ENCODE measurements around the gene RNF166.

The RNF166 gene

DNA sequence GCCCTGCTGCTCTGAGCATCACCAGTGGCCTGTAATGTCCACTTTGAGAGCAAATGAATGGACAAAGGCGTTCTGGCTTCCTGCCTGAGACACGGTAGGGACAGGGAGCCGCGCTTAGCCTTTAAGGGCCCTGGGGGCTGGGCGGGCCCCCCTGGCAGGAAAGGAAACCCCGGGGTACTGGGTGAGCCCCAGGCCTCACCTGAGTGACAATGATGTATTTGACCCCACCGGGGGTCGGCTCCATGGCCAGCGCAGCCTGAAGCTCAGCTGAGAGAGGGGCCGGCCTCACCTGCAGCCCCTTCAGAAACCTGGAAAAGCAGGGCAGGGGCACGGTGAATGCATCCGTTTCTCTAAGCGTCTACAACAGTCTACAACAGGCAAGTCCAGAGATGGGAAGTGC lies 53.1 kb downstream of the RNF166 start:
- Histone ChIP-seq H3K27ac (ENCODE audit: insufficient read depth, low read depth, low read length, poor library complexity, severe bottlenecking) (no peak overlapping the region), H3K4me1 (ENCODE audit: control insufficient read depth, insufficient read depth, low read length) (peaks cover 14% of the 10 kb centered on the region), H3K27me3 (ENCODE audit: control insufficient read depth, insufficient read depth, low read length, poor library complexity, severe bottlenecking) (no peaks in the 10 kb centered on the region), H3K36me3 (ENCODE audit: control insufficient read depth, insufficient read depth, low read length) (peaks cover 5% of the 10 kb centered on the region), H3K4me3 (ENCODE audit: insufficient read depth, low read depth, low read length) (no peak overlapping the region), H3K9me3 (ENCODE audit: control insufficient read depth, low read length) (no peaks in the 10 kb centered on the region)
- 95% methylated on average over 13 of the region's 13 CpGs for WGBS, 2 experiments

DNA sequence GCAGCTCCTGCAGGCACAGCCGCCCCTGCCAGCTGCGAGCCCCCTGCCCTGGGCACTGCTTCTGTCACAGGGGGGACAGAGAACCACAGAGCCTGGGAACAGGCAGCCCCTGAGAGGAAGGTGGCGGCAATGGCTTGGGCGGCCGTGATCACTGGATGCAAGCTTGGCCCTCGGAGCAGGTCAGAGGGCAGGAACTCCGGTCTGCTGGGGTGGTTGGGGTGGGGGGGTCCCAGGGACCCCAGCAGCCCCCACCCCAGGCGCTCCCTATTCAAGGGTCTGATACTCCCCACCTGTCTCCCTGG lies 53.5 kb downstream of the RNF166 start:
- no peak overlapping the region for H3K27ac ChIP-seq (ENCODE audit: insufficient read depth, low read depth, low read length, poor library complexity, severe bottlenecking)
- no peaks in the 10 kb centered on the region for H3K9me3 ChIP-seq (ENCODE audit: control insufficient read depth, low read length)
- peaks cover 14% of the 10 kb centered on the region for H3K4me1 ChIP-seq (ENCODE audit: control insufficient read depth, insufficient read depth, low read length)
- H3K4me3 ChIP-seq (ENCODE audit: insufficient read depth, low read depth, low read length), result no peak overlapping the region
- H3K36me3 ChIP-seq (ENCODE audit: control insufficient read depth, insufficient read depth, low read length), result peaks cover 5% of the 10 kb centered on the region
- no peaks in the 10 kb centered on the region for H3K27me3 ChIP-seq (ENCODE audit: control insufficient read depth, insufficient read depth, low read length, poor library complexity, severe bottlenecking)
- WGBS, 2 experiments, result 94 to 97% methylated on average over 8 of the region's 8 CpGs

DNA sequence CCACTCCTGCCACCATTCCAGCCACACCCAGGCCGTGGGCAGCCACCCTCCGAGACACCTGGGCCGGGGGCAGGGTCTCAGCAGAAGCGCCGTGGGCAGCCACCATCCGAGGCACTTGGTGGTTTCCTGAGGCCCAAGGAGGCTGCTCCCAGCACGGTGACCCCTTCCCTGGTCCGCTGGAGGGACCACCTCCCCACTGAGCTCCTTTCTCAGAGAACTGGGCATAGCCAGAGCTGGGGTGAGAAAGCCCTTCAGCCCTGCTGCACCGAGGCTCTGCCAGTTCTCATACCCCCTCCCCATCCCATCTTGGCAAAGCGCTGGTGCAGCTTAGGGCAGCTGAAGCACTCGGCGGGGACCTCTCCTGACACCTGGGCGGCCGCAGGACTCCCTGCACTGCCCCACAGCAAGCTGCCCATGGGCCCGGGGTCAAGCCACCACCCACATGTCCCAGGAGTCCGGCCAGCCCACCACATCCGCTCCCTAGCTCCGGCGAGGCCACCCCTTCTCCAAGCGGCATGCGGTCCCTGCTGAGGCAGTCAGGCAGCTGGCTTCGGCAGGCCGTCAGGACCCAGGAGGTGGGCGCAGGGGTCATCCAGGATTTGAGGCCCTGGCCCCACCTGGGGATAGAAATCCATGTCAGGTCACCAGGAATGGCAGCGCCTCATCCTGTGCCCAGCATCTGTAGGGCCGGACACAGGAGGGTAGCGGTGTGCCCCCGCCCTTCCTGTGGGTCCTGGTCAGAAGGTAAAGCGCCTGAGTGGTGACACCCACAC lies 54.0 kb downstream of the RNF166 start:
- no peak overlapping the region for H3K27ac ChIP-seq (ENCODE audit: insufficient read depth, low read depth, low read length, poor library complexity, severe bottlenecking)

DNA sequence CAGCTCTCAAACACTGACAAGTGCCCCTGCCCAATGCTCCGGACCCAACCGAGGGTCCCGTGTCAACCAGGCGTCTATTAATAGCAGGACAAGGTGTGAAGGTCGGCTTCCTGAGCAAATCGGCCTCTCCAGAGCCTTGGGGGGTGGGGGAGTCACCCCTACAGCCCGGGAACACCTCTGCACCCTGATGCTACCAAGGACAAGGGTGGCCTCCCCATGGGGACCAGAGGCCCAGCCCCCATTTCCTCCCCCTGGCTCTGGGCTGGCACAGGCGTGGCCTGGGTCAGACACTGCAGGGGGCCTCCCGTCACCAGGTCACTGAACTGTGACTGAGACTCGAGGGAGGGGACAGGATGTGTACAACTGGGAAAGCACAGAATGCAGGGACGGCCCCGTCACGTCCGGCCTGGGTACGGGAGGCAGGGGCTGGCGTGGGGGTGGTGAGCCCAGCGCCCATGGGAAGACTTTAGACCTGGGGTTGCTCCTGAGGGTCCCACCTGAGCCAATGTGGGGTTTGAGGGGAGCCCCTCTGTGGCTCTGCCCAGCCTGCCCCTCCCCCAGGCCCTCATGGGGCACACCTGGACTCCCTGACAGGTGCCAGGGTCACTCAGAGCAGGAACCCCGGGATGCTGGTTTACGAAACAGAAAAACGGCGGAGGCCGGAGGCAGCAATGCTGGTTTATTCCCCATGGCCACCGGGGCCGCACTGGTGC lies 54.8 kb downstream of the RNF166 start:
- Histone ChIP-seq H3K4me1 (ENCODE audit: control insufficient read depth, insufficient read depth, low read length) (peaks cover 14% of the 10 kb centered on the region), H3K27me3 (ENCODE audit: control insufficient read depth, insufficient read depth, low read length, poor library complexity, severe bottlenecking) (no peaks in the 10 kb centered on the region), H3K9me3 (ENCODE audit: control insufficient read depth, low read length) (no peaks in the 10 kb centered on the region), H3K4me3 (ENCODE audit: insufficient read depth, low read depth, low read length) (peak overlapping the region; percentile 74), H3K27ac (ENCODE audit: insufficient read depth, low read depth, low read length, poor library complexity, severe bottlenecking) (no peak overlapping the region), H3K36me3 (ENCODE audit: control insufficient read depth, insufficient read depth, low read length) (peaks cover 5% of the 10 kb centered on the region)
- 52 to 54% methylated on average over 24 of the region's 24 CpGs for WGBS, 2 experiments

More for the DNA sequence above, 54.0 kb downstream of the RNF166 start:
- H3K4me1 ChIP-seq (ENCODE audit: control insufficient read depth, insufficient read depth, low read length), result peaks cover 14% of the 10 kb centered on the region
- no peak overlapping the region for H3K4me3 ChIP-seq (ENCODE audit: insufficient read depth, low read depth, low read length)
- no peaks in the 10 kb centered on the region for H3K27me3 ChIP-seq (ENCODE audit: control insufficient read depth, insufficient read depth, low read length, poor library complexity, severe bottlenecking)
- no peaks in the 10 kb centered on the region for H3K9me3 ChIP-seq (ENCODE audit: control insufficient read depth, low read length)
- H3K36me3 ChIP-seq (ENCODE audit: control insufficient read depth, insufficient read depth, low read length), result peaks cover 5% of the 10 kb centered on the region
- WGBS, 2 experiments, result 91 to 93% methylated on average over 29 of the region's 29 CpGs

DNA sequence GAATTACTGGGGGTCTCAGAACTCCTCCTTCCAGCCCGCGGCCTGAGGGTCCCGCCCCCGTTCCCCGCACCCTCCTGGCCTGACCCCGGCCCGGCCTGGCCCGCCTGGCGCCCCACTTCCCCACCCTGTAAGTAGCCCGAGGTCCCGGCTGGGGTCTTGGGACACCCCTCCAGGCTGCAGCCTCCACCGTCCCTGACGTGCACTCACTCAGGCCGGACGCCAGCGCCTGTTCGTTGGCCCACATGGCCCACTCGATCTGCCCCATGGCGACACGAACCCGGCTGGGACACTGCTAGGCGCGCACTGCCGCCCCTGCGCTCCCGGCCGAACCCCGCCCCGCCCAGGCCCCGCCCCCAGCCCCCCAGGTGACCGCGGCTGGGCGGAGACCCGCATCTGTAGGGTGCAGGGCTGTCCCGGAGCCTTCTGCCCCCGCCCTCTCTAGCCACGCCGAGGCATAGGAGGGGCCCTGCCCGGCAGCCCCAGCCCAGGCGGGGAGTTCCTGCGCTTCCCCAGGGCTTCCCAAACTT lies 55.4 kb downstream of the RNF166 start, which contains the start of gene CYBA:
TSS of gene CYBA (minus strand) at position 305 of the 527 bp plus-strand sequence. CDS start at position 265, 40 bp downstream.
- Histone ChIP-seq H3K4me3 (ENCODE audit: insufficient read depth, low read depth, low read length) (peak within 1 kb of the TSS; percentile 74), H3K9me3 (ENCODE audit: control insufficient read depth, low read length) (no peaks in the 10 kb centered on the region), H3K4me1 (ENCODE audit: control insufficient read depth, insufficient read depth, low read length) (peaks cover 14% of the 10 kb centered on the region), H3K27me3 (ENCODE audit: control insufficient read depth, insufficient read depth, low read length, poor library complexity, severe bottlenecking) (no peaks in the 10 kb centered on the region), H3K36me3 (ENCODE audit: control insufficient read depth, insufficient read depth, low read length) (peaks cover 5% of the 10 kb centered on the region), H3K27ac (ENCODE audit: insufficient read depth, low read depth, low read length, poor library complexity, severe bottlenecking) (no peak within 1 kb of the TSS)
- WGBS, 2 experiments, result 0% methylated on average over 41 of the region's 41 CpGs

DNA sequence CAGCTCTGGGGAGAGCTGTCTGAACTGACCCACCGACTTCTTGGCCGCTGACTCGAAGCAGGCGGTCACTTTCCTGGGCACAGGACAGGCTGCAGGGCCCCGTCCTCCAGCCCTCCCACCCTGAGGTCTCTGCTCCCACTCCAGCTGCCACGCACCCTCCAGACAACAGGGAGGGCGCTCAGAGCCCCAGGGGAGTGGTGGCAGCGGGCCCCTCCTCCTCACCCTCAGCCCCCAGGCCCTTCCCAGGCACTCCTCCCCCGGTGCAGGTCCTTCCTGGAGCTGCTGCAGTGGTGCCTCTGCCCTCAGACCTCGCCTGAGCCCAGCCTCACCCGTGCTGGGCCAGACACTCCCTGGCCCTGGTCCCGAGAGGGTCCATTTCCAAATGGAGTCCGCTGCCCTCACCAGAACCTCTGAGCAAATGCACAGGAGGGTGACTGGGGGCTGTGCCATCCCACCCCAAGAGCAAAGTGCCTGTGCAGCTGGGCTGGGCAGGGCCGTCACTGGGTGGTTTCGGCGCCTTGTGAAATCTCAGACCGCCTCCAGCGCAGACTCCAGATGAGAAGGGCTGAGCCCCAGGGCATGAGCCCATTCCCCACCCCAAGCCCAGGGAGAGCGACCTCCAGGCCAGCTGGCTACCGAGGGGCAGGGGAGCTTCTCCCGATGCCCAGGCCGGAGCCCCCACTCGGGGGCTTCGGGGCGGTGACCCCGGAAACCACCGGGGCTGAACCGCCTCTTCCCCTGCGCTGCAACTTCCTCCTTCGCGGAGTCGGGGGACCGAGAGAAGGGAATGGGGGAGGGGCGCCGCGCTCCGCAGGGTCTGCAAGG lies 56.1 kb downstream of the RNF166 start:
- no peak overlapping the region for H3K27ac ChIP-seq (ENCODE audit: insufficient read depth, low read depth, low read length, poor library complexity, severe bottlenecking)

DNA sequence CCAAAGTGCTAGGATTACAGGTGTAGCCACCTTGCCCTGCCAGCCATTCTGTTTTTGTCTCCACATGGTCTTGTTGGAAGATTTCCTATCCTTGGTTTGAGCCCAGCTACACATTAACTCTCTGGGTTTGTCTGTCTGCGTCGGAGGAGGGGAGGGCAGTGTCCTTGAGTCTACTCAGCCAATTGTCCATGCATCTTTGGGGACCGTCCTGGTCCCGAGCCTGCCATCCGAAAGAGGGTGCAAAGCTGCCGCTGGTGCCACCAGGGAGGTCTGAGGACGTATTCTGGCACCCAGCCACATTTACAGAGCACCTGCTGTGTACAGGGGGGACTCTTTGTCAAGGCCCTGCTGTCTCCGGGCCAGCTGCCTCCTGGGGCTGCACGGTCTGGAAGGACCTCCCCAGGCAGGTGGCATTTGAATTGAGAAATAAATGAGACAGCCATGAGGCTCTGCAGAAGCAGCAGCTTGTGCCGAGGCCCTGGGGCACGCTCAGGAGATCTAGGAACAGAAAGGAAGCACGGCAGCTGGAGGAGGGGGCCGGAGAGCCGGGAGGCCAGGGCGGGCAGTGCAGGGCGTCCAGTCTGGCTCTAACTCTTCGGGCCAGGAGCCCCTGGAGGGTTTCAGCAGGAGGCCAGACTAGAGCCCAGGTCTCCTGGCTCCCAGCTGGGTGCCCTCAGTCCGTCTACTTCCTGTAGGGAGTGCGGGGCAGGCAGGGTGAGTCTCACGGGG lies 56.8 kb downstream of the RNF166 start:
- Histone ChIP-seq H3K36me3 (ENCODE audit: control insufficient read depth, insufficient read depth, low read length) (no peaks in the 10 kb centered on the region), H3K4me3 (ENCODE audit: insufficient read depth, low read depth, low read length) (peak overlapping the region; percentile 74), H3K4me1 (ENCODE audit: control insufficient read depth, insufficient read depth, low read length) (peaks cover 14% of the 10 kb centered on the region), H3K27ac (ENCODE audit: insufficient read depth, low read depth, low read length, poor library complexity, severe bottlenecking) (no peak overlapping the region), H3K9me3 (ENCODE audit: control insufficient read depth, low read length) (no peaks in the 10 kb centered on the region), H3K27me3 (ENCODE audit: control insufficient read depth, insufficient read depth, low read length, poor library complexity, severe bottlenecking) (no peaks in the 10 kb centered on the region)
- WGBS, 2 experiments, result 86 to 88% methylated on average over 20 of the region's 20 CpGs

More for the DNA sequence above, 56.1 kb downstream of the RNF166 start:
- H3K9me3 ChIP-seq (ENCODE audit: control insufficient read depth, low read length), result no peaks in the 10 kb centered on the region
- no peaks in the 10 kb centered on the region for H3K27me3 ChIP-seq (ENCODE audit: control insufficient read depth, insufficient read depth, low read length, poor library complexity, severe bottlenecking)
- WGBS, 2 experiments, result 15 to 16% methylated on average over 37 of the region's 37 CpGs
- peak overlapping the region; percentile 74 for H3K4me3 ChIP-seq (ENCODE audit: insufficient read depth, low read depth, low read length)
- H3K4me1 ChIP-seq (ENCODE audit: control insufficient read depth, insufficient read depth, low read length), result peaks cover 14% of the 10 kb centered on the region
- H3K36me3 ChIP-seq (ENCODE audit: control insufficient read depth, insufficient read depth, low read length), result peaks cover 4% of the 10 kb centered on the region

DNA sequence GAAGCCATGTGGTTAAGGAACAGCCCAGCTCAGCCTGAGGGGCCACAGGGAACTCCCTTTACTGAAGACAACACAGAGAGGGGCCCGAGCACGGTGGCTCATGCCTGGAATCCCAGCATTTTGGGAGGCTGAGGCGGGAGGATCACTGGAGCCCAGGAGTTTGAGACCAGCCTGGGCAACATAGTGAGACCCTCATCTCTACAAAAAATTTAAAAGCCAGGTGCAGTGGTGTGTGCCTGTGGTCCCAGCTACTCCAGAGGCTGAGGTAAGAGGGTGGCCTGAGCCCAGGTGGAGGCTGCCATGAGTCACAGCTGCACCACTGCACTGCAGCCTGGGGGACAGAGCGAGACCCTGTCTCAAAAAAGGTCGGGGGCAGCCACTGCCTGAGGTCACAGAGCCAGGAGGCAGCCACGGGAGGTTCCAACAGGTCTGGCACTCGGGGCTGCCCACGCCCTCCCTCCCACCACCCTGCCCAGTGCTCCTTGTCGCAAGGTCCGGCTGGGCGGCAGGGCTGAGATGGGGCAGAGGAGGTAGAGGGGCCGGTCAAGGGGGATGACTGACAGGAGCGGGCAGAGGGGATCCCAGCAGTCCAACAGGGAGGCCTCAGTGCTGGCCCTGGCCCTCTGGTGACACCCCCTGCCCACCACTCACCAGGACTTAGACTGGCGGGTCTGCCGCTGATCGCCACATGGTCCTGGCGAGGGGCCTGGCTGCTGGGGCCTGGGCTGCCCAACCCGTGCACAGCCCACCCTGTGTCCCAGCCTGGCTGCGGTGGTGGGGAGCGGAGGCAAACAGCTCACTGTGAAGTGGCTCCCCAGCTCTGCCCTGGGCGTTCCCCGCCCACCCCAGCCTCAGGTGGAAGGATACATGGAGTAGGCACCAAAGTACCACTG lies 58.8 kb downstream of the RNF166 start:
- no peaks in the 10 kb centered on the region for H3K36me3 ChIP-seq (ENCODE audit: control insufficient read depth, insufficient read depth, low read length)
- no peak overlapping the region for H3K4me3 ChIP-seq (ENCODE audit: insufficient read depth, low read depth, low read length)
- peaks cover 14% of the 10 kb centered on the region for H3K4me1 ChIP-seq (ENCODE audit: control insufficient read depth, insufficient read depth, low read length)
- 94% methylated on average over 22 of the region's 22 CpGs for WGBS, 2 experiments
- no peaks in the 10 kb centered on the region for H3K27me3 ChIP-seq (ENCODE audit: control insufficient read depth, insufficient read depth, low read length, poor library complexity, severe bottlenecking)
- no peak overlapping the region for H3K27ac ChIP-seq (ENCODE audit: insufficient read depth, low read depth, low read length, poor library complexity, severe bottlenecking)
- H3K9me3 ChIP-seq (ENCODE audit: control insufficient read depth, low read length), result no peaks in the 10 kb centered on the region
